ENCODE measurements around the gene RIMKLB. TPM values are rescaled to one million over a fixed set of nuclear protein-coding genes. Genes with fewer than 3 reads are reported as not detected.
"Not testable (repeated sequence)": the region's sequence is repeated elsewhere in the genome, so short reads cannot be mapped to it uniquely, and the experiment has no call there.

RIMKLB gene
- polyA plus RNA-seq, 2 of the 4 experiments (the other 2 are of a cell fraction) = 21.0 to 43.8 TPM

DNA sequence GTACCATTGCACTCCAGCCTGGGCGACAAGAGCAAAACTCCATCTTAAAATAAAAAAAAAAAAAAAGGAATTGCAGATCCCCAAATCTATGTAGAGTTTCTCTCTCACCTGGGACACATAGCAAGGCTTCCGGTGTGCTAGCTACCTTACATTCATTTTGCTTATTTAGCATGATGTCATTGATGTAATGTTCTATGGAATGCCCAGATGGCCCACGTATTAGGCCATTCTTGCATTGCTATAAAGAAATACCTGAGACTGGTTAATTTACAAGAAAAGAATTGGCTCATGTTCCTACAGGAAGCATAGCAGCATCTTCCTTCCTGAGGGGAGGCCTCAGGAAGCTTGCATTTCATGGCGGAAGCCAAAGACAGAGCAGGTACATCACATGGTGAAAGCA lies 87.7 kb downstream of the RIMKLB start (continued):
- TF ChIP-seq FOSL2 (IDR thresholded peaks at IDR 0.05) (no peak), FOSL2 (CRISPR knock-in tag; IDR thresholded peaks at IDR 0.05) (no peak), RARB (CRISPR knock-in tag; IDR thresholded peaks at IDR 0.05) (no peak)

DNA sequence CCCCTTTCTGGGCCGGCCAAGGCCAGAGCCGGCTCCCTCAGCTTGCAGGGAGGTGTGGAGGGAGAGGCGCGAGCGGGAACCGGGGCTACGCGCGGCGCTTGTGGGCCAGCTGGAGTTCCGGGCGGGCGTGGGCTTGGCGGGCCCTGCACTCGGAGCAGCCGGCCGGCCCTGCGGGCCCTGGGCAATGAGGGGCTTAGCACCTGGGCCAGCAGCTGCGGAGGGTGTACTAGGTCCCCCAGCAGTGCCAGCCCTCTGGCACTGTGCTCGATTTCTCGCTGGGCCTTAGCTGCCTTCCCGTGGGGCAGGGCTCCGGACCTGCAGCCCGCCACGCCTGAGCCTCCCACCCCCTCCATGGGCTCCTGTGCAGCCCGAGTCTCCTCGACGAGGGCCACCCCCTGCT lies 89.4 kb downstream of the RIMKLB start:
- FAIRE-seq; ATAC-seq; H3K4me3 ChIP-seq; POLR2A ChIA-PET; H3K27ac ChIP-seq; H3K4me2 ChIP-seq; DNase-seq (ENCODE audit: low read depth in 1 of 2, low spot score in 1 of 2); CTCF ChIA-PET; H3K4me1 ChIP-seq; H3K9me3 ChIP-seq: not testable (repeated sequence)
- WGBS (ENCODE audit: missing lambda C conversion rate) = 96% methylated on average over 25 of the region's 28 CpGs

DNA sequence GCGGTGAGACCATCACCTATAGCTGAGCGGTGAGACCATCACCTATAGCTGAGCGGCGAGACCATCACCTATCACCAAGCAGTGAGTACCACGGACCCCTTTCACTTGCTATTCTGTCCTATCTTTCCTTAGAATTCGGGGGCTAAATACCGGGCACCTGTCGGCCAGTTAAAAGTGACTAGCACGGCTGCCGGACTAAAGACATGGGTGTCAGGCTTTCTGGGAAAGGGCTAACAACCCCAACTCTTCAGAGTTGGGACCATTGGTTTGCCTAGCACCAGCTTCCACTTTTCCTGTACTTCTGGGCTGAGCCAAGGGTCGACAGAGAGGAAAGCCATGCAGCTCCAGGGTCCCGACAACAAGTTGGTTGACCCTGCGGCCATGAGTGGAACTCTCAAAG lies 90.9 kb downstream of the RIMKLB start:
- H3K27ac ChIP-seq; DNase-seq (ENCODE audit: low read depth in 1 of 2, low spot score in 1 of 2); H3K4me1 ChIP-seq; H3K4me2 ChIP-seq; ATAC-seq; H3K9me3 ChIP-seq; FAIRE-seq; H3K4me3 ChIP-seq; POLR2A ChIA-PET: not testable (repeated sequence)
- 71% methylated on average over 9 of the region's 13 CpGs for WGBS (ENCODE audit: missing lambda C conversion rate)
- CTCF ChIA-PET = interaction anchor here (1.0 kb wide), 2 partner anchors 10 to 132 kb away, joined by 3 to 4 read pairs; no protein-coding TSS in a partner anchor

DNA sequence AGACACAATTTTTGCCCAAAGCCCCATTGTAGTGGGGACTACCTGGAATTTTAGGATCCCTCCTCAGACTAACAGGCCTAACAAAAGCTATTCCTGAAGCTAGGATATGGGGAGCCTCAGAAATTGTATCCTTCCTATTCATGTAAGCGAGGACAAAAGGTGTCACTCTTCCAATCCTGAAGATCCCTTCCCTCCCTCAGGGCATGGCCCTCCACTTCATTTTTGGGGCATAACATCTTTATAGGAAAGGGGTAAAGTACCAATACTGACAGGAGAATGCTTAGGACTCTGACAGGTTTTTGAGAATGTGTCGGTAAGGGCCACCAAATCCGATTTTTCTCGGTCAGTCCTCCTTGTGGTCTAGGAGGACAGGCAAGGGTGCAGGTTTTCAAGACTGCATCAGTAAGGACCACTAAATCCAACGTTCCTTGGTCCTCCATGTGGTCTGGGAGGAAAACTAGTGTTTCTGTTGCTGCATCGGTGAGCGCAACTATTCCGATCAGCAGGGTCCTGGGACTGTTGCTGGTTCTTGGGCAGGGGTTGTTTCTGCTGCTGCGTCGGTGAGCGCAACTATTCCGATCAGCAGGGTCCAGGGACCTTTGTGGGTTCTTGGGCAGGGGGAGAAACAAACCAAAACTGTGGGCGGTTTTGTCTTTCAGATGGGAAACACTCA lies 91.7 kb downstream of the RIMKLB start:
- H3K9me3 ChIP-seq; H3K27ac ChIP-seq; ATAC-seq; POLR2A ChIA-PET; H3K4me2 ChIP-seq; H3K4me3 ChIP-seq; H3K4me1 ChIP-seq; DNase-seq (ENCODE audit: low read depth in 1 of 2, low spot score in 1 of 2); FAIRE-seq: not testable (repeated sequence)
- WGBS (ENCODE audit: missing lambda C conversion rate) = 82% methylated on average over 13 of the region's 13 CpGs
- CTCF ChIA-PET = interaction anchor here (1.0 kb wide), 1 partner anchor 11 kb away, joined by 3 read pairs; no protein-coding TSS in a partner anchor

DNA sequence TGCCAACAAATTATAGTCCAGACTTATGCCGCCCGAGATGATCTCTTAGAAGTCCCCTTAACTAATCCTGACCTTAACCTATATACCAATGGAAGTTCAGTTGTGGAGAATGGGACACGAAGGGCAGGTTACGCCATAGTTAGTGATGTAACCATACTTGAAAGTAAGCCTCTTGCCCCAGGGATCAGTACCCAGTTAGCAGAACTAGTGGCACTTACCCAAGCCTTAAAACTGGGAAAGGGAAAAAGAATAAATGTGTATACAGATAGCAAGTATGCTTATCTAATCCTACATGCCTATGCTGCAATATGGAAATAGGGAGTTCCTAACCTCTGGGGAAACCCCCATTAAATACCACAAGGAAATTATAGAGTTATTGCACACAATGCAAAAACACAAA lies 95.4 kb downstream of the RIMKLB start:
- CTCF ChIA-PET; H3K4me1 ChIP-seq; H3K4me2 ChIP-seq; DNase-seq (ENCODE audit: low read depth in 1 of 2, low spot score in 1 of 2); FAIRE-seq; H3K4me3 ChIP-seq; POLR2A ChIA-PET; ATAC-seq; H3K27ac ChIP-seq; H3K9me3 ChIP-seq: not testable (repeated sequence)
- 72% methylated on average over 4 of the region's 4 CpGs for WGBS (ENCODE audit: missing lambda C conversion rate)

DNA sequence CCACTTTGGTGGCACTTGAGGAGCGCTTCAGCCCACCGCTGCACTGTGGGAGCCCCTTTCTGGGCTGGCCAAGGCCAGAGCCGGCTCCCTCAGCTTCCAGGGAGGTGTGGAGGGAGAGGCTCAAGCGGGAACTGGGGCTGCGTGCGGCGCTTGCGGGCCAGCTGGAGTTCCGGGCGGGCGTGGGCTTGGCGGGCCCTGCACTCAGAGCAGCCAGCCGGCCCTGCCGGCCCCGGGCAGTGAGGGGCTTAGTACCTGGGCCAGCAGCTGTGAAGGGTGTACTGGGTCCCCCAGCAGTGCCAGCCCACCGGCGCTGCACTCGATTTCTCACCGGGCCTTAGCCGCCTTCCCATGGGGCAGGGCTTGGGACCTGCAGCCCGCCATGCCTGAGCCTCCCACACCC lies 96.8 kb downstream of the RIMKLB start:
- FAIRE-seq; ATAC-seq; H3K4me1 ChIP-seq; POLR2A ChIA-PET; H3K4me3 ChIP-seq; H3K4me2 ChIP-seq; H3K9me3 ChIP-seq; H3K27ac ChIP-seq; DNase-seq (ENCODE audit: low read depth in 1 of 2, low spot score in 1 of 2); CTCF ChIA-PET: not testable (repeated sequence)
- 68% methylated on average over 5 of the region's 21 CpGs for WGBS (ENCODE audit: missing lambda C conversion rate)

DNA sequence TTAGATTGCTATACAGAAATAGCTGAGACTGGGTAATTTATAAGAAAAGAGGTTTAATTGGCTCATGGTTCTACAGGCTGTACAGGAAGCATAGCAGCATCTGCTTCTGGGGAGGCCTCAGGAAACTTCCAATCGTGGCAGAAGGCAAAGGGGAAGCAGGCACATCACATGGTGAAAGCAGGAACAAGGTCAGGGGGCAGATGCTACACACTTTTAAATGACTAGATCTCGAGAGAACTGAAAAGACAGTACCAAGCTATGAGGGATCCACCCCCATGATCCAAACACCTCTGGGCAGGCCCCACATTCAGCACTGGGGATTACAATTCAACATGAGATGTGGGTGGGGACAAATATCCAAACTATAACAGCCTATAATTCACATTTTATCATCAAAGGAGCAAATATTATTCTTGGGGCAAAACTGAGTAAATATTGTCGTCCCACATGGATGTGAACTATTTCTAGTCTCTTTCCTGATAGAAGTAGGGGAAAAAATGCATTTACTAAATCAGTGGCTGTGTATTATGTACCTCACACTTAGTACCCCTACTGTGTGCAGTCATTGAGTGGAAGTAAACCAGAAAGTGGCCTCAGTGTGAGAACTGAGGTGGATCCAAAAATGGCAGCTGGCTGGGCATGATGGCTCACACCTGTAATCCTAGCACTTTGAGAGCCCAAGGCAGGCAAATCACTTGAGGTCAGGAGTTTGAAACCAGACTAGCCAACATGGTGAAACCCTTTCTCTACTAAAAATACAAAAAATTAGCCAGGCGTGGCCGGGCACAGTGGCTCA lies 99.2 kb downstream of the RIMKLB start:
- FAIRE-seq (no peak), ATAC-seq (no peak), DNase-seq (ENCODE audit: low read depth in 1 of 2, low spot score in 1 of 2) (no peak)
- ChIA-PET POLR2A (no interaction called here), CTCF (no interaction called here)
- 0 out of 3 replicates have a peak, but pooled peaks cover 5% of the 10 kb centered on the region for H3K9me3 ChIP-seq
- TF ChIP-seq, protein P1, sequence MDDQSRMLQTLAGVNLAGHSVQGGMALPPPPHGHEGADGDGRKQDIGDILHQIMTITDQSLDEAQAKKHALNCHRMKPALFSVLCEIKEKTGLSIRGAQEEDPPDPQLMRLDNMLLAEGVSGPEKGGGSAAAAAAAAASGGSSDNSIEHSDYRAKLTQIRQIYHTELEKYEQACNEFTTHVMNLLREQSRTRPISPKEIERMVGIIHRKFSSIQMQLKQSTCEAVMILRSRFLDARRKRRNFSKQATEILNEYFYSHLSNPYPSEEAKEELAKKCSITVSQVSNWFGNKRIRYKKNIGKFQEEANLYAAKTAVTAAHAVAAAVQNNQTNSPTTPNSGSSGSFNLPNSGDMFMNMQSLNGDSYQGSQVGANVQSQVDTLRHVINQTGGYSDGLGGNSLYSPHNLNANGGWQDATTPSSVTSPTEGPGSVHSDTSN (IDR thresholded peaks at IDR 0.05) = no peak
- TF ChIP-seq ZNF302 (CRISPR knock-in tag; IDR thresholded peaks at IDR 0.05) = no peak
- no peak for TF ChIP-seq MAFK (IDR thresholded peaks at IDR 0.05; ENCODE audit: partially characterized antibody)
- TF ChIP-seq POLR2A (IDR thresholded peaks at IDR 0.05; ENCODE audit: low read length) = no peak
- TF ChIP-seq HOXB13 (CRISPR knock-in tag; IDR thresholded peaks at IDR 0.05; ENCODE audit: low read depth) = no peak
- no peak for TF ChIP-seq FOSL2 (IDR thresholded peaks at IDR 0.05)
- no peak for TF ChIP-seq FOSL2 (CRISPR knock-in tag; IDR thresholded peaks at IDR 0.05)
- TF ChIP-seq NPAS2 (CRISPR knock-in tag; IDR thresholded peaks at IDR 0.05; ENCODE audit: borderline replicate concordance) = no peak
- no peak for TF ChIP-seq RARB (CRISPR knock-in tag; IDR thresholded peaks at IDR 0.05)
- TF ChIP-seq ZC3H11A (IDR thresholded peaks at IDR 0.05) = no peak
- no peak for TF ChIP-seq JUNB (IDR thresholded peaks at IDR 0.05)
- no peak for TF ChIP-seq SREBF2 (IDR thresholded peaks at IDR 0.05)
- H3K4me1 ChIP-seq = no peaks in the 10 kb centered on the region
- 40% methylated on average over 5 of the region's 5 CpGs for WGBS (ENCODE audit: missing lambda C conversion rate)
- no peak overlapping the region for H3K4me3 ChIP-seq
- H3K4me2 ChIP-seq = no peak overlapping the region
- H3K27ac ChIP-seq = no peak overlapping the region

DNA sequence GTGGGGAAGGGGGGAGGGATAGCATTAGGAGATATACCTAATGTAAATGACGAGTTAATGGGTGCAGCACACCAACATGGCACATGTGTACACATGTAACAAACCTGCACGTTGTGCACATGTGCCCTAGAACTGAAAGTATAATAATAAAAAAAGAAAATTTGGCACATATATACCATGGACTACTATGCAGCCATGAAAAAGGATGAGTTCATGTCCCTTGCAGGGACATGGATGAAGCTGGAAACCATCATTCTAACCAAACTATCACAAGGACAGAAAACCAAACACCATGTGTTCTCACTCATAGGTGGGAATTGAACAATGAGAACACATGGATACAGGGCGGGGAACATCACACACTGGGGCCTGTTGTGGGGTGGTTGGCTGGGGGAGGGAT lies 103.4 kb downstream of the RIMKLB start:
- POLR2A ChIA-PET; H3K27ac ChIP-seq; H3K9me3 ChIP-seq; H3K4me2 ChIP-seq; CTCF ChIA-PET; FAIRE-seq; H3K4me1 ChIP-seq; H3K4me3 ChIP-seq; ATAC-seq; DNase-seq (ENCODE audit: low read depth in 1 of 2, low spot score in 1 of 2): not testable (repeated sequence)
- WGBS (ENCODE audit: missing lambda C conversion rate) = 38% methylated on average over 3 of the region's 3 CpGs

DNA sequence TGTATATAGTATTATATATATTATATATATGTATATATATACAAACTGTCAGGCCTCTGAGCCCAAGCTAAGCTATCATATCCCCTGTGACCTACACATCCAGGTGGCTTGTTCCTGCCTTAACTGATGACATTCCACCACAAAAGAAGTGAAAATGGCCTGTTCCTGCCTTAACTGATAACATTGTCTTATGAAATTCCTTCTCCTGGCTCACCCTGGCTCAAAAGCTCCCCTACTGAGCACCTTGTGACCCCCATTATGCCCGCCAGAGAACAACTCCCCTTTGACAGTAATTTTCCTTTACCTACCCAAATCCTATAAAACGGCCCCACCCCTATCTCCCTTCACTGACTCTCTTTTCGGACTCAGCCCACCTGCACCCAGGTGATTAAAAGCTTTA lies 107.0 kb downstream of the RIMKLB start:
- H3K4me1 ChIP-seq; H3K4me3 ChIP-seq; ATAC-seq; H3K9me3 ChIP-seq; DNase-seq (ENCODE audit: low read depth in 1 of 2, low spot score in 1 of 2); H3K4me2 ChIP-seq; CTCF ChIA-PET; FAIRE-seq; H3K27ac ChIP-seq; POLR2A ChIA-PET: not testable (repeated sequence)
- 55% methylated on average over 3 of the region's 3 CpGs for WGBS (ENCODE audit: missing lambda C conversion rate)

Measured in A549 (cell line).